H9 (cell line): ENCODE data around the gene DIP2A. TPM values are rescaled to one million over a fixed set of nuclear protein-coding genes. Genes with fewer than 3 reads are reported as not detected.

Source experiments
- DNase-seq: peaks from one replicate; pipeline ENCODE4 v3.0.0-alpha.2; 2017
- H2AFZ ChIP-seq: one replicate; pipeline ENCODE4 v1.6.1; 2013; ENCODE audit warnings: mild to moderate bottlenecking, low read length, control low read depth, moderate library complexity
- H2AK5ac ChIP-seq: 2 replicates; pipeline ENCODE4 v1.6.1; 2013; ENCODE audit warnings: low read length, control low read depth, mixed read lengths; ENCODE audit not compliant: insufficient read length
- H2BK120ac ChIP-seq: one replicate; pipeline ENCODE4 v1.6.1; 2013; ENCODE audit warnings: low read depth, mild to moderate bottlenecking, low read length, control low read depth, inconsistent platforms; ENCODE audit not compliant: poor library complexity, severe bottlenecking
- H2BK12ac ChIP-seq: 2 replicates; pipeline ENCODE4 v1.6.1; 2013; ENCODE audit warnings: low read length, control low read depth, mixed read lengths, low read depth; ENCODE audit not compliant: insufficient read length
- H2BK15ac ChIP-seq: 2 replicates; pipeline ENCODE4 v1.6.1; 2013; ENCODE audit warnings: low read depth, low read length, control low read depth
- H2BK20ac ChIP-seq: one replicate; pipeline ENCODE4 v1.6.1; 2013; ENCODE audit warnings: low read depth, mild to moderate bottlenecking, low read length, control low read depth, inconsistent platforms; ENCODE audit not compliant: poor library complexity, severe bottlenecking
- H2BK5ac ChIP-seq: 2 replicates; pipeline ENCODE4 v1.6.1; 2013; ENCODE audit warnings: low read length, control low read depth, mixed read lengths; ENCODE audit not compliant: insufficient read length
- H3K14ac ChIP-seq: 2 replicates; pipeline ENCODE4 v1.6.1; 2013; ENCODE audit warnings: low read length, control low read depth; ENCODE audit not compliant: insufficient read depth
- H3K18ac ChIP-seq: 2 replicates; pipeline ENCODE4 v1.6.1; 2013; ENCODE audit warnings: low read depth, mild to moderate bottlenecking, mixed read lengths, low read length, control low read depth; ENCODE audit not compliant: insufficient read length
- H3K23ac ChIP-seq: 2 replicates; pipeline ENCODE4 v1.6.1; 2013; ENCODE audit warnings: low read length, control low read depth, mixed read lengths, low read depth; ENCODE audit not compliant: insufficient read length
- H3K23me2 ChIP-seq: 2 replicates; pipeline ENCODE4 v1.6.1; 2013; ENCODE audit warnings: low read depth, mild to moderate bottlenecking, mixed read lengths, low read length, control low read depth; ENCODE audit not compliant: insufficient read length, poor library complexity, severe bottlenecking
- H3K27ac ChIP-seq: 2 replicates; pipeline ENCODE4 v1.5.1; 2013; ENCODE audit warnings: low read length, control low read depth, mixed read lengths, low read depth; ENCODE audit not compliant: insufficient read length
- H3K27me3 ChIP-seq: 2 replicates; pipeline ENCODE4 v1.6.1; 2013; ENCODE audit warnings: low read length, control low read depth, inconsistent platforms; ENCODE audit not compliant: insufficient read depth
- H3K4ac ChIP-seq: 2 replicates; pipeline ENCODE4 v1.6.1; 2013; ENCODE audit warnings: low read depth, mild to moderate bottlenecking, control low read depth, inconsistent platforms, low read length, moderate library complexity
- H3K4me1 ChIP-seq: 2 replicates; pipeline ENCODE4 v1.6.1; 2013; ENCODE audit warnings: low read length, control low read depth, inconsistent platforms; ENCODE audit not compliant: insufficient read depth
- H3K4me2 ChIP-seq: 2 replicates; pipeline ENCODE4 v1.6.1; 2013; ENCODE audit warnings: low read length, control low read depth, mixed read lengths; ENCODE audit not compliant: insufficient read length, insufficient read depth
- H3K56ac ChIP-seq: 2 replicates; pipeline ENCODE4 v1.6.1; 2013; ENCODE audit warnings: low read depth, mild to moderate bottlenecking, mixed read lengths, low read length, control low read depth; ENCODE audit not compliant: insufficient read length
- H3K79me1 ChIP-seq: 2 replicates; pipeline ENCODE4 v1.6.1; 2013; ENCODE audit warnings: low read depth, mild to moderate bottlenecking, moderate library complexity, low read length, control low read depth, inconsistent platforms; ENCODE audit not compliant: insufficient read depth, poor library complexity, severe bottlenecking
- H3K79me2 ChIP-seq: 2 replicates; pipeline ENCODE4 v1.6.1; 2013; ENCODE audit warnings: low read length, control low read depth, inconsistent platforms; ENCODE audit not compliant: insufficient read depth
- H3K9ac ChIP-seq: 2 replicates; pipeline ENCODE4 v1.6.1; 2013; ENCODE audit warnings: low read length, control low read depth, mixed read lengths; ENCODE audit not compliant: insufficient read length; ENCODE audit errors: extremely low read depth
- H3K9me3 ChIP-seq: one replicate; pipeline ENCODE4 v1.6.1; 2013; ENCODE audit warnings: low read depth, low read length, inconsistent platforms; ENCODE audit not compliant: control insufficient read depth
- H3T11ph ChIP-seq: one replicate; pipeline ENCODE4 v1.6.1; 2013; ENCODE audit warnings: mild to moderate bottlenecking, low read length, control low read depth, inconsistent platforms
- H4K20me1 ChIP-seq: one replicate; pipeline ENCODE4 v1.6.1; 2013; ENCODE audit not compliant: control insufficient read depth, insufficient read length, insufficient read depth
- H4K5ac ChIP-seq: 2 replicates; pipeline ENCODE4 v1.6.1; 2013; ENCODE audit warnings: low read depth, mild to moderate bottlenecking, mixed read lengths, low read length, control low read depth; ENCODE audit not compliant: insufficient read length
- H4K8ac ChIP-seq: replicated peaks from 2 replicates; pipeline ENCODE4 v1.6.1; 2013; ENCODE audit warnings: low read length, control low read depth, mixed read lengths, low read depth; ENCODE audit not compliant: insufficient read length
- H4K91ac ChIP-seq: 2 replicates; pipeline ENCODE4 v1.6.1; 2013; ENCODE audit warnings: low read depth, mild to moderate bottlenecking, moderate library complexity, mixed read lengths, low read length, control low read depth; ENCODE audit not compliant: insufficient read length
- H3K27ac Mint-ChIP-seq, 3 experiments: 2 replicates in 2 of 3; 3 replicates in 1 of 3; pipeline ENCODE4 v1.8.0; 2020 to 2021; ENCODE audit warnings: mixed read lengths in 3 of 3, mild to moderate bottlenecking in 1 of 3, moderate library complexity in 1 of 3
- H3K27me3 Mint-ChIP-seq: 2 replicates; pipeline ENCODE4 v1.8.0; 2021; ENCODE audit warnings: low read depth, mild to moderate bottlenecking, moderate library complexity, mixed read lengths
- H3K36me3 Mint-ChIP-seq, 3 experiments: 2 replicates in 2 of 3; 3 replicates in 1 of 3; pipeline ENCODE4 v1.8.0; 2020 to 2021; ENCODE audit warnings: low read depth in 3 of 3, mixed read lengths in 3 of 3; ENCODE audit not compliant: insufficient read depth in 1 of 3
- H3K4me1 Mint-ChIP-seq, 2 experiments: 2 replicates each; pipeline ENCODE4 v1.8.0; 2020; ENCODE audit warnings: mixed read lengths in 2 of 2
- H3K4me3 Mint-ChIP-seq, 2 experiments: 2 replicates in 1 of 2; 3 replicates in 1 of 2; pipeline ENCODE4 v1.8.0; 2020 to 2021; ENCODE audit warnings: mild to moderate bottlenecking in 2 of 2, mixed read lengths in 2 of 2, moderate library complexity in 1 of 2
- H3K9me3 Mint-ChIP-seq, 2 experiments: 2 replicates in 1 of 2; 3 replicates in 1 of 2; pipeline ENCODE4 v1.8.0; 2020; ENCODE audit warnings: mild to moderate bottlenecking in 2 of 2, mixed read lengths in 2 of 2, moderate library complexity in 1 of 2
- CTCF ChIP-seq: fragments of 200-600 bp; sonication (generic); conservative IDR thresholded peaks from 3 replicates; pipeline ENCODE4 v1.8.0; 2021; ENCODE audit warnings: antibody characterized with exemption, mild to moderate bottlenecking
- WGBS: extraction: QIAGEN DNeasy Blood & Tissue Kit; methylation state at CpG from one replicate; pipeline ENCODE4 v1.1.7; 2013; ENCODE audit warnings: missing lambda C conversion rate, low lambda C conversion rate, mixed read lengths; ENCODE audit not compliant: insufficient read length; ENCODE audit errors: extremely low coverage; 5-methylcytosine and 5-hydroxymethylcytosine counted together
- total RNA-seq: library from RNA; stranded (reverse); gene quantifications from 2 replicates; pipeline ENCODE4 v1.2.1, GENCODE V29; 2021

The DIP2A gene
- total RNA-seq, 1 experiment from 2014 or later: 25.2 TPM

- Histone ChIP-seq H2BK120ac (no peak overlapping the region), H3K79me1 (no peaks in the 10 kb centered on the region), H3K27me3 (no peaks in the 10 kb centered on the region), H2AK5ac (no peak overlapping the region), H3K23me2 (no peaks in the 10 kb centered on the region), H3T11ph (no peak overlapping the region), H3K9me3 (no peaks in the 10 kb centered on the region), H4K91ac (no peak overlapping the region), H3K27ac (no peak overlapping the region), H4K5ac (no peak overlapping the region), H3K4ac (no peak overlapping the region), H2BK5ac (no peak overlapping the region), H3K18ac (no peak overlapping the region), H3K4me2 (no peak overlapping the region), H3K14ac (no peak overlapping the region), H3K79me2 (no peaks in the 10 kb centered on the region), H3K9ac (no peak overlapping the region), H3K4me1 (no peaks in the 10 kb centered on the region), H2BK15ac (no peak overlapping the region), H4K8ac (no peak overlapping the region), H3K56ac (no peak overlapping the region), H3K23ac (no peak overlapping the region), H2AFZ (no peak overlapping the region), H2BK20ac (no peak overlapping the region), H2BK12ac (no peak overlapping the region), H4K20me1 (no peaks in the 10 kb centered on the region)
- H3K27ac Mint-ChIP-seq: no peak overlapping the region
- H3K4me3 Mint-ChIP-seq: no peak overlapping the region
- no CpG with 5 or more reads among the region's 26 CpGs for WGBS
- no peaks in the 10 kb centered on the region for H3K4me1 Mint-ChIP-seq
- DNase-seq: no peak
- H3K27me3 Mint-ChIP-seq: no peaks in the 10 kb centered on the region
- TF ChIP-seq CTCF: no peak
- no peaks in the 10 kb centered on the region for H3K9me3 Mint-ChIP-seq
- H3K36me3 Mint-ChIP-seq: peaks cover 0 to 36% (median 20%) of the 10 kb centered on the region in 3 experiments; a peak in 6 of 7 replicates
Observed at GRCh38 chr21:46498335-46499050, 39.8 kb downstream of the DIP2A start.
